ENCODE data around the gene TBC1D16. TPM values are rescaled to one million over a fixed set of nuclear protein-coding genes. Genes with fewer than 3 reads are reported as not detected.

The TBC1D16 gene
- total RNA-seq (2014; rRNA removed; shearing (Covaris generic)): 9.6 and 21.7 TPM in 2 replicates

- in situ Hi-C loops (cut with HindIII; ENCODE audit: low sequenced_read_pairs): no loop called here
- no peak for DNase-seq (ENCODE audit: low spot score)
Observed at GRCh38 chr17:80035687-80035936, at the start of gene TBC1D16. TSS of gene TBC1D16 (minus strand) at chr17:80035872. CDS start at chr17:80013547, 22,325 bp downstream.

GRCh38 chr17:80084773-80085172, 49.1 kb upstream of the TBC1D16 start:
- no peak for DNase-seq (ENCODE audit: low spot score)
- in situ Hi-C loops (cut with HindIII; ENCODE audit: low sequenced_read_pairs): no loop called here

GRCh38 chr17:80083136-80083661, 47.5 kb upstream of the TBC1D16 start:
- DNase-seq (ENCODE audit: low spot score): no peak
- in situ Hi-C loops (cut with HindIII; ENCODE audit: low sequenced_read_pairs): no loop called here

- DNase-seq (ENCODE audit: low spot score): peak; percentile 68
- in situ Hi-C loops (cut with HindIII; ENCODE audit: low sequenced_read_pairs): no loop called here
Observed at GRCh38 chr17:80082403-80083135, 46.9 kb upstream of the TBC1D16 start.

- in situ Hi-C loops (cut with HindIII; ENCODE audit: low sequenced_read_pairs): no loop called here
- no peak for DNase-seq (ENCODE audit: low spot score)
Observed at GRCh38 chr17:80081596-80081995, 45.9 kb upstream of the TBC1D16 start.

GRCh38 chr17:80080081-80080480, 44.4 kb upstream of the TBC1D16 start:
- no peak for DNase-seq (ENCODE audit: low spot score)
- in situ Hi-C loops (cut with HindIII; ENCODE audit: low sequenced_read_pairs): no loop called here

- in situ Hi-C loops (cut with HindIII; ENCODE audit: low sequenced_read_pairs): no loop called here
- DNase-seq (ENCODE audit: low spot score): no peak
Observed at GRCh38 chr17:80072410-80072809, 36.7 kb upstream of the TBC1D16 start.

GRCh38 chr17:80071116-80071841, 35.6 kb upstream of the TBC1D16 start:
- in situ Hi-C loops (cut with HindIII; ENCODE audit: low sequenced_read_pairs): no loop called here
- DNase-seq (ENCODE audit: low spot score): peak; percentile 68

GRCh38 chr17:80070375-80071115, 34.9 kb upstream of the TBC1D16 start:
- in situ Hi-C loops (cut with HindIII; ENCODE audit: low sequenced_read_pairs): no loop called here
- DNase-seq (ENCODE audit: low spot score): no peak

- no peak for DNase-seq (ENCODE audit: low spot score)
- in situ Hi-C loops (cut with HindIII; ENCODE audit: low sequenced_read_pairs): no loop called here
Observed at GRCh38 chr17:80068301-80069222, 32.9 kb upstream of the TBC1D16 start.

- DNase-seq (ENCODE audit: low spot score): no peak
- in situ Hi-C loops (cut with HindIII; ENCODE audit: low sequenced_read_pairs): no loop called here
Observed at GRCh38 chr17:80067393-80067986, 31.8 kb upstream of the TBC1D16 start.

GRCh38 chr17:80065478-80066170, 30.0 kb upstream of the TBC1D16 start:
- in situ Hi-C loops (cut with HindIII; ENCODE audit: low sequenced_read_pairs): no loop called here
- DNase-seq (ENCODE audit: low spot score): no peak

GRCh38 chr17:80064696-80065095, 29.0 kb upstream of the TBC1D16 start:
- no peak for DNase-seq (ENCODE audit: low spot score)

GRCh38 chr17:80063830-80064585, 28.3 kb upstream of the TBC1D16 start:
- peak; percentile 14 for DNase-seq (ENCODE audit: low spot score)
- in situ Hi-C loops (cut with HindIII; ENCODE audit: low sequenced_read_pairs): no loop called here

More at GRCh38 chr17:80064696-80065095, 29.0 kb upstream of the TBC1D16 start:
- in situ Hi-C loops (cut with HindIII; ENCODE audit: low sequenced_read_pairs): no loop called here

- in situ Hi-C loops (cut with HindIII; ENCODE audit: low sequenced_read_pairs): no loop called here
Observed at GRCh38 chr17:80061421-80061820, 25.7 kb upstream of the TBC1D16 start.

GRCh38 chr17:80060644-80061043, 25.0 kb upstream of the TBC1D16 start:
- in situ Hi-C loops (cut with HindIII; ENCODE audit: low sequenced_read_pairs): no loop called here

More at GRCh38 chr17:80061421-80061820, 25.7 kb upstream of the TBC1D16 start:
- no peak for DNase-seq (ENCODE audit: low spot score)

GRCh38 chr17:80058311-80058955, 22.8 kb upstream of the TBC1D16 start:
- in situ Hi-C loops (cut with HindIII; ENCODE audit: low sequenced_read_pairs): no loop called here
- DNase-seq (ENCODE audit: low spot score): no peak

More at GRCh38 chr17:80060644-80061043, 25.0 kb upstream of the TBC1D16 start:
- no peak for DNase-seq (ENCODE audit: low spot score)
